HepG2 (cell line): Measurements from ENCODE around the gene ECSIT. TPM values are rescaled to one million over a fixed set of nuclear protein-coding genes. Genes with fewer than 3 reads are reported as not detected.

Experiments
- ADNP ChIP-seq: sonication (generic); formaldehyde crosslinking; IDR thresholded peaks from 2 replicates; pipeline ENCODE4 v1.4.0; 2020; ENCODE audit warnings: missing genetic modification reagents
- ARNTL ChIP-seq: sonication (generic); formaldehyde crosslinking; IDR thresholded peaks from 2 replicates; pipeline ENCODE4 v1.4.0; 2020; ENCODE audit warnings: mild to moderate bottlenecking, missing genetic modification reagents
- CREBL2 ChIP-seq: sonication (generic); formaldehyde crosslinking; IDR thresholded peaks from 2 replicates; pipeline ENCODE4 v1.8.1; 2023; ENCODE audit warnings: missing genetic modification reagents, mild to moderate bottlenecking, borderline replicate concordance
- MBD4 ChIP-seq: IDR thresholded peaks from 2 replicates; pipeline ENCODE4 v1.6.1; 2012; ENCODE audit warnings: low read length, inconsistent platforms, borderline replicate concordance
- MZF1 ChIP-seq: sonication (generic); formaldehyde crosslinking; IDR thresholded peaks from 2 replicates; pipeline ENCODE4 v1.8.1; 2023; ENCODE audit warnings: mild to moderate bottlenecking, missing genetic modification reagents, borderline replicate concordance
- PHF8 ChIP-seq: sonication (generic); formaldehyde crosslinking; IDR thresholded peaks from 2 replicates; pipeline ENCODE4 v1.5.0; 2020; ENCODE audit warnings: missing genetic modification reagents
- RFXAP ChIP-seq: sonication (generic); formaldehyde crosslinking; IDR thresholded peaks from 2 replicates; pipeline ENCODE4 v1.4.0; 2020; ENCODE audit warnings: missing genetic modification reagents, borderline replicate concordance
- RXRB ChIP-seq: IDR thresholded peaks from 2 replicates; pipeline ENCODE4 v1.6.1; 2016; ENCODE audit warnings: borderline replicate concordance, missing genetic modification reagents, missing compliant biosample characterization
- ZBTB14 ChIP-seq: sonication (generic); formaldehyde crosslinking; IDR thresholded peaks from 2 replicates; pipeline ENCODE4 v1.4.0; 2020; ENCODE audit warnings: missing genetic modification reagents
- ZBTB42 ChIP-seq: sonication (generic); formaldehyde crosslinking; IDR thresholded peaks from 2 replicates; pipeline ENCODE4 v1.5.0; 2020; ENCODE audit warnings: mild to moderate bottlenecking, missing genetic modification reagents
- ZBTB8A ChIP-seq: sonication (generic); formaldehyde crosslinking; IDR thresholded peaks from 2 replicates; pipeline ENCODE4 v1.4.0; 2020; ENCODE audit warnings: mild to moderate bottlenecking, low read depth, missing genetic modification reagents, borderline replicate concordance
- ZFP90 ChIP-seq: sonication (generic); formaldehyde crosslinking; IDR thresholded peaks from 2 replicates; pipeline ENCODE4 v1.8.0; 2022; ENCODE audit warnings: missing genetic modification reagents, mild to moderate bottlenecking, inconsistent platforms, borderline replicate concordance
- ZNF251 ChIP-seq: sonication (generic); formaldehyde crosslinking; IDR thresholded peaks from 2 replicates; pipeline ENCODE4 v1.9.0; 2021; ENCODE audit warnings: mild to moderate bottlenecking, missing genetic modification reagents
- ZNF282 ChIP-seq: fragments of 450-650 bp; IDR thresholded peaks from 2 replicates; pipeline ENCODE4 v1.6.1; 2018; ENCODE audit not compliant: partially characterized antibody
- ZNF350 ChIP-seq: sonication (generic); formaldehyde crosslinking; IDR thresholded peaks from 2 replicates; pipeline ENCODE4 v1.4.0; 2020; ENCODE audit warnings: mild to moderate bottlenecking, low read depth, missing genetic modification reagents, borderline replicate concordance
- ZNF747 ChIP-seq: sonication (generic); formaldehyde crosslinking; IDR thresholded peaks from 2 replicates; pipeline ENCODE4 v1.8.1; 2023; ENCODE audit warnings: missing genetic modification reagents, mild to moderate bottlenecking, borderline replicate concordance
- ZSCAN29 ChIP-seq: sonication (generic); formaldehyde crosslinking; conservative IDR thresholded peaks from 2 replicates; pipeline ENCODE4 v1.4.0; 2020; ENCODE audit warnings: mild to moderate bottlenecking, missing genetic modification reagents
- polyA plus RNA-seq, 8 experiments: library from polyadenylated mRNA; depleted of rRNA in 3 of 8; stranded (reverse) in 7 of 8; unstranded in 1 of 8; fragments of >200 nt; fragmentation: Illumina TruSeq in 4 of 8; extraction: Trizol in 4 of 8; gene quantifications; 2 replicates each; pipeline versions ENCODE4 v1.2.1 to v1.2.3, GENCODE V29; 2011 to 2016; ENCODE audit warnings: low read depth in 4 of 8, missing spikeins in 1 of 8, mixed read lengths in 1 of 8; ENCODE audit not compliant: insufficient read depth in 1 of 8
- total RNA-seq, 5 experiments: library from RNA; depleted of rRNA; stranded (reverse); fragments of >200 nt; fragmentation: Illumina TruSeq; extraction: Trizol; gene quantifications; 2 replicates each; pipeline ENCODE4 v1.2.3, GENCODE V29; 2016; ENCODE audit warnings: low read depth in 1 of 5
- TF ChIP-seq, protein P1 (sequence below): sonication (generic); formaldehyde crosslinking; IDR thresholded peaks from 2 replicates; pipeline ENCODE4 v1.8.0; 2022; ENCODE audit warnings: mild to moderate bottlenecking, missing genetic modification reagents, borderline replicate concordance
- TF ChIP-seq, protein P2 (sequence below): IDR thresholded peaks from 2 replicates; pipeline ENCODE4 v1.6.1; 2016; ENCODE audit warnings: missing biosample characterization, missing genetic modification reagents, low read depth
- TF ChIP-seq, protein P3 (sequence below): conservative IDR thresholded peaks from 2 replicates; pipeline ENCODE4 v1.6.1; 2018; ENCODE audit warnings: missing genetic modification reagents

Gene ECSIT
- total and polyA plus RNA-seq, 2 of the 13 experiments (the other 11 are each of a cell fraction or from before 2014, with no cell fraction given) = 36.4 to 62.3 TPM

DNA sequence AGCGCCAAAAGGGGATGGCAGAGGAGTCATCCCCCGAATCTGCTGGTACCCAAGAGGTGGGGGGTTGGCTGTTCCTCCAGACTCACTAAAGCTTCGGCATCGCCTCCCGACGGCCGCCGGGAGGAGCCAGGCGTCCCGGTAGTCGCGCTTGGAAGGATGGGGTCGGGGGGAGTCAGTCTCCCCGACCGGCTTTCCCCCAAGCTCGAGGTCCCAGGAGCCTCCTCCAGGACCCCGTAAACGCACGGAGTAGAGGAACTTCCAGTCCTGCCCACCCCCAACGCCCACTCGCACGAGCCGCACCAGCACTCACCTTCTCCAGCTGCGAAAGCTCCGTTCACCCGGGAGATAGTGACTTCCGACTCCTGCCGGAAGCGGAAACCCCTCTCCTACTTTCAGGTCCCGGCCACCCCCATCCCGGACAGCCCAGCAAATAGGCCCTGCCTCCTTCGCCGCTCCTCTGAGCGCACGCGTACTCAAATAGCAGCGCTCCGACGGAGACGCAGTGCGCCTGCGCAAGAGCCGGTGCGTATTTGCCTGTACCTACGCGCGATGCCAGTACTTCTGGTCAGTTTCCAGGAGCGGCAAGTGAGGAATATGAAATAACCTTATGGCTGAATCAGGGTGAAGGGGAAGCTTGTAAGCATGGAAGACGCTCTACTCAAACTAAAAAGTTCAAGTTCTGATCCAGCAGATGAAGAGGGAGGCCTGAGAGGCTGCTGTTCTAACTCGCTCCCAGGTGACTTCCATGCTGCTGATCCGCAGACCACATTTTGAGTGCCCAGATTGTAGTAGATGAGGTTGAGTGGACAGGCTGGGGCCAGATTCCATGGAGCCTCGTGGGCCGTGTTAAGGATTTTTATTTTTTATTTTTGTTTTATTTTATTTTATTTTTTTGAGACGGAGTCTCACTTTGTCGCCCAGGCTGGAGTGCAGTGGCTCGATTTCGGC lies 30.2 kb upstream of the ECSIT start, which contains the start of gene ELOF1 (continued):
- TF ChIP-seq ZBTB14 (CRISPR knock-in tag) (no peak), ZNF282 (no peak), ZBTB8A (CRISPR knock-in tag) (no peak), ZNF747 (peak; percentile 51; the same call in 1 of the 2 replicates), ZNF350 (peak; percentile 64), ZNF251 (CRISPR knock-in tag) (no peak), MZF1 (CRISPR knock-in tag) (no peak), ZBTB42 (CRISPR knock-in tag) (no peak), ARNTL (no peak), RXRB (CRISPR knock-in tag) (peak; percentile 23; the same call in 1 of the 2 replicates), MBD4 (no peak), RFXAP (CRISPR knock-in tag) (no peak), CREBL2 (CRISPR knock-in tag) (no peak), ZFP90 (CRISPR knock-in tag) (no peak), ZSCAN29 (CRISPR knock-in tag) (0 out of 2 replicates have a peak, but pooled peaks have one; percentile 48), ADNP (CRISPR knock-in tag) (no peak), PHF8 (CRISPR knock-in tag) (peak; percentile 88)
- TF ChIP-seq, protein P1, sequence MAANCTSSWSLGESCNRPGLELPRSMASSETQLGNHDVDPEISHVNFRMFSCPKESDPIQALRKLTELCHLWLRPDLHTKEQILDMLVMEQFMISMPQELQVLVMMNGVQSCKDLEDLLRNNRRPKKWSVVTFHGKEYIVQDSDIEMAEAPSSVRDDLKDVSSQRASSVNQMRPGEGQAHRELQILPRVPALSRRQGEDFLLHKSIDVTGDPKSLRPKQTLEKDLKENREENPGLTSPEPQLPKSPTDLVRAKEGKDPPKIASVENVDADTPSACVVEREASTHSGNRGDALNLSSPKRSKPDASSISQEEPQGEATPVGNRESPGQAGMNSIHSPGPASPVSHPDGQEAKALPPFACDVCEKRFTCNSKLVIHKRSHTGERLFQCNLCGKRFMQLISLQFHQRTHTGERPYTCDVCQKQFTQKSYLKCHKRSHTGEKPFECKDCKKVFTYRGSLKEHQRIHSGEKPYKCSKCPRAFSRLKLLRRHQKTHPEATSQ (CRISPR knock-in tag) = no peak
- TF ChIP-seq, protein P2, sequence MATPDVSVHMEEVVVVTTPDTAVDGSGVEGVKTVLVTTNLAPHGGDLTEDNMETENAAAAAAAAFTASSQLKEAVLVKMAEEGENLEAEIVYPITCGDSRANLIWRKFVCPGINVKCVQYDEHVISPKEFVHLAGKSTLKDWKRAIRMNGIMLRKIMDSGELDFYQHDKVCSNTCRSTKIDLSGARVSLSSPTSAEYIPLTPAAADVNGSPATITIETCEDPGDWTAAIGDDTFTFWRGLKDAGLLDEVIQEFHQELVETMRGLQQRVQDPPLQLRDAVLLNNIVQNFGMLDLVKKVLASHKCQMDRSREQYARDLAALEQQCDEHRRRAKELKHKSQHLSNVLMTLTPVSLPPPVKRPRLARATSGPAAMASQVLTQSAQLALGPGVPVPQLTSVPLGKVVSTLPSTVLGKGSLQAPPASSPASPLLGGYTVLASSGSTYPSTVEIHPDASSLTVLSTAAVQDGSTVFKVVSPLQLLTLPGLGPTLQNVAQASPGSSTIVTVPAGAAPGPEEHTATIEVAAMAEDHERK (CRISPR knock-in tag) = no peak
- TF ChIP-seq, protein P3, sequence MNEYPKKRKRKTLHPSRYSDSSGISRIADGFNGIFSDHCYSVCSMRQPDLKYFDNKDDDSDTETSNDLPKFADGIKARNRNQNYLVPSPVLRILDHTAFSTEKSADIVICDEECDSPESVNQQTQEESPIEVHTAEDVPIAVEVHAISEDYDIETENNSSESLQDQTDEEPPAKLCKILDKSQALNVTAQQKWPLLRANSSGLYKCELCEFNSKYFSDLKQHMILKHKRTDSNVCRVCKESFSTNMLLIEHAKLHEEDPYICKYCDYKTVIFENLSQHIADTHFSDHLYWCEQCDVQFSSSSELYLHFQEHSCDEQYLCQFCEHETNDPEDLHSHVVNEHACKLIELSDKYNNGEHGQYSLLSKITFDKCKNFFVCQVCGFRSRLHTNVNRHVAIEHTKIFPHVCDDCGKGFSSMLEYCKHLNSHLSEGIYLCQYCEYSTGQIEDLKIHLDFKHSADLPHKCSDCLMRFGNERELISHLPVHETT (CRISPR knock-in tag) = no peak
